Stomach smooth muscle (tissue), 2 donors: ENCODE measurements around the gene TBX21.
A peak's percentile ranks its signal among the peaks of the same experiment; 100 is the strongest.

ENCODE experiments used
- H3K27ac ChIP-seq: one replicate; pipeline ENCODE4 v1.7.0; 2013; ENCODE audit warnings: mild to moderate bottlenecking, low read length, inconsistent platforms
- H3K27me3 ChIP-seq, 2 donors: one replicate each; pipeline ENCODE4 v1.7.0; 2013; ENCODE audit warnings: low read length in 2 of 2; ENCODE audit not compliant: insufficient read depth in 2 of 2, control insufficient read depth in 1 of 2
- H3K36me3 ChIP-seq, 2 donors: one replicate each; pipeline ENCODE4 v1.7.0; 2013; ENCODE audit warnings: low read length in 2 of 2; ENCODE audit not compliant: control insufficient read depth in 2 of 2, insufficient read depth in 2 of 2
- H3K4me1 ChIP-seq: one replicate; pipeline ENCODE4 v1.7.0; 2013; ENCODE audit warnings: low read length; ENCODE audit not compliant: control insufficient read depth, insufficient read depth
- H3K4me3 ChIP-seq, 2 donors: one replicate each; pipeline ENCODE4 v1.7.0; 2013; ENCODE audit warnings: low read length in 2 of 2
- H3K9ac ChIP-seq, 2 donors: one replicate each; pipeline ENCODE4 v1.7.0; 2013; ENCODE audit warnings: low read length in 2 of 2, mild to moderate bottlenecking in 1 of 2
- H3K9me3 ChIP-seq, 2 donors: one replicate each; pipeline ENCODE4 v1.7.0; 2013; ENCODE audit warnings: low read length in 2 of 2; ENCODE audit not compliant: control insufficient read depth in 2 of 2
- donor health status: healthy.
- donor health status: Pancreatic carcinoma.

Gene TBX21

GRCh38 chr17:47733047-47733673 is at the start of gene TBX21:
Gene TBX21 (plus strand): TSS chr17:47733236. CDS start chr17:47733455, 219 bp downstream.
- Histone ChIP-seq H3K4me1 (peaks cover 7% of the 10 kb centered on the region), H3K4me3 (peak within 1 kb of the TSS; percentile 19 to 57), H3K27me3 (peaks cover 43 to 48% of the 10 kb centered on the region in 2 donors), H3K27ac (no peak within 1 kb of the TSS), H3K36me3 (no peaks in the 10 kb centered on the region), H3K9me3 (no peaks in the 10 kb centered on the region), H3K9ac (no peak within 1 kb of the TSS)

- no peak overlapping the region for H3K27ac ChIP-seq
- no peaks in the 10 kb centered on the region for H3K9me3 ChIP-seq
- H3K27me3 ChIP-seq = no peaks in the 10 kb centered on the region
- peaks cover 4% of the 10 kb centered on the region for H3K4me1 ChIP-seq
- H3K4me3 ChIP-seq = no peak overlapping the region
- H3K36me3 ChIP-seq = peaks cover 18 to 28% of the 10 kb centered on the region in 2 donors
- no peak overlapping the region for H3K9ac ChIP-seq
These were observed 49.0 kb upstream of the TBX21 start for GRCh38 chr17:47684025-47684424.

- no peaks in the 10 kb centered on the region for H3K9me3 ChIP-seq
- H3K4me3 ChIP-seq = no peak overlapping the region
- no peaks in the 10 kb centered on the region for H3K27me3 ChIP-seq
- no peak overlapping the region for H3K27ac ChIP-seq
- H3K9ac ChIP-seq = no peak overlapping the region
- peaks cover 18 to 26% of the 10 kb centered on the region in 2 donors for H3K36me3 ChIP-seq
- H3K4me1 ChIP-seq = peaks cover 4% of the 10 kb centered on the region
These were observed 48.4 kb upstream of the TBX21 start for GRCh38 chr17:47684535-47685193.

GRCh38 chr17:47685556-47686275 is 47.3 kb upstream of the TBX21 start:
- H3K4me3 ChIP-seq = no peak overlapping the region
- H3K9me3 ChIP-seq = no peaks in the 10 kb centered on the region
- no peak overlapping the region for H3K27ac ChIP-seq
- H3K36me3 ChIP-seq = peaks cover 9 to 17% of the 10 kb centered on the region in 2 donors
- peaks cover 4% of the 10 kb centered on the region for H3K4me1 ChIP-seq
- no peak overlapping the region for H3K9ac ChIP-seq
- no peaks in the 10 kb centered on the region for H3K27me3 ChIP-seq

GRCh38 chr17:47686276-47686635 is 46.8 kb upstream of the TBX21 start:
- Histone ChIP-seq H3K4me1 (peaks cover 4% of the 10 kb centered on the region), H3K9me3 (no peaks in the 10 kb centered on the region), H3K27ac (no peak overlapping the region), H3K4me3 (no peak overlapping the region), H3K9ac (no peak overlapping the region), H3K36me3 (peaks cover 7 to 15% of the 10 kb centered on the region in 2 donors), H3K27me3 (no peaks in the 10 kb centered on the region)

GRCh38 chr17:47686664-47687327 is 46.2 kb upstream of the TBX21 start:
- Histone ChIP-seq H3K27ac (peak overlapping the region; percentile 1), H3K4me1 (peaks cover 4% of the 10 kb centered on the region), H3K36me3 (peaks cover 6 to 15% of the 10 kb centered on the region in 2 donors), H3K9ac (no peak overlapping the region), H3K4me3 (no peak overlapping the region), H3K9me3 (no peaks in the 10 kb centered on the region), H3K27me3 (no peaks in the 10 kb centered on the region)

- no peak overlapping the region for H3K4me3 ChIP-seq
- H3K36me3 ChIP-seq = peaks cover under 1 to 10% of the 10 kb centered on the region in 2 donors
- H3K4me1 ChIP-seq = peaks cover 4% of the 10 kb centered on the region
- no peaks in the 10 kb centered on the region for H3K9me3 ChIP-seq
- no peak overlapping the region for H3K9ac ChIP-seq
- peak overlapping the region; percentile 1 for H3K27ac ChIP-seq
- no peaks in the 10 kb centered on the region for H3K27me3 ChIP-seq
These were observed 45.7 kb upstream of the TBX21 start for GRCh38 chr17:47687328-47687690.

- Histone ChIP-seq H3K9ac (no peak overlapping the region), H3K9me3 (no peaks in the 10 kb centered on the region), H3K27ac (peak overlapping the region; percentile 18), H3K36me3 (peaks cover 0 to 6% of the 10 kb centered on the region in 2 donors), H3K4me1 (peaks cover 4% of the 10 kb centered on the region), H3K27me3 (no peaks in the 10 kb centered on the region), H3K4me3 (no peak overlapping the region)
These were observed 45.3 kb upstream of the TBX21 start for GRCh38 chr17:47687748-47688147.

GRCh38 chr17:47690121-47690520 is 42.9 kb upstream of the TBX21 start:
- no peak overlapping the region for H3K9ac ChIP-seq
- H3K36me3 ChIP-seq = peaks cover 0 to 4% of the 10 kb centered on the region in 2 donors
- H3K4me1 ChIP-seq = peaks cover 17% of the 10 kb centered on the region
- H3K27ac ChIP-seq = no peak overlapping the region
- H3K4me3 ChIP-seq = no peak overlapping the region
- H3K27me3 ChIP-seq = no peaks in the 10 kb centered on the region
- H3K9me3 ChIP-seq = no peaks in the 10 kb centered on the region

GRCh38 chr17:47692137-47692894 is 40.7 kb upstream of the TBX21 start:
- Histone ChIP-seq H3K27me3 (no peaks in the 10 kb centered on the region), H3K9me3 (no peaks in the 10 kb centered on the region), H3K27ac (no peak overlapping the region), H3K4me1 (peaks cover 30% of the 10 kb centered on the region), H3K9ac (no peak overlapping the region), H3K4me3 (no peak overlapping the region), H3K36me3 (peaks cover 3 to 7% of the 10 kb centered on the region in 2 donors)
